Activated T-cell treated with anti-CD3 and anti-CD28 coated beads for 1 hour (primary cell): ENCODE data around the gene CAMTA1.

Source experiments
- DNase-seq: peaks from one replicate; pipeline ENCODE4 v3.0.0-alpha.2; 2020; ENCODE audit warnings: low read depth

The CAMTA1 gene

DNA sequence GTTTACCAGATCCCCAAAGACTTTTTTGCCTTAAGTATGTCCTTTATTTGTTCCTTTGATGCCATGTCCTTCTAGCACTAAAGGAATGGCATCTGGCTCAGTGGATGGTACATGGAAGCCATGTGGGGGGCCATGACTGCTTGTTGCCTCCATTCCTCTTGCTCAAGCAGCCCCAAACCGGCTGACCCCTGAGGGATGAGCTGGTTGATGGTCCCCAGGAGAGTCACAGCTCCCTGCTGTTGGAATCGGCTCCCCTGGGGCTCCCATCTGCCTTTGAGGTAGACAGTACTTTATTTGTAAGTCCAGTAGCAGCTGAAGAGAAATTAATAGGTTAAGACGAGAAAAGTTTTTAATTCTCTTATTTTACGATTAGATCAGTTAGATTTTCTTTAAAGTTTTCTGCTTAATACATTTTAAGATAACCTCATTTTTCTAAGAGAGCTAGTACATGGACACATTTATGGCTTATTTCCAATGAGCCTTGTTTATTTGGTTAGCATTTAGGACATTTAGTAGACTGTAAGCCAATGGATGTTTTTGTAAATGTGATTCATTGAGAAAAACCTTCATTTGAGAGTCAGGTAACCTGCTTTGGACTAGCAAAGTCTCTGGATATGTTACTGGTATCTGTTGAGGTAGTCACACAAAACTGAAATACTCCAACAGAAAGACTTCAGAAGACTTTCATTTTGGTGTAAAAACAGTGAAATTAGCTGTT, 88.2 kb downstream of the CAMTA1 start:
- no peak for DNase-seq

DNA sequence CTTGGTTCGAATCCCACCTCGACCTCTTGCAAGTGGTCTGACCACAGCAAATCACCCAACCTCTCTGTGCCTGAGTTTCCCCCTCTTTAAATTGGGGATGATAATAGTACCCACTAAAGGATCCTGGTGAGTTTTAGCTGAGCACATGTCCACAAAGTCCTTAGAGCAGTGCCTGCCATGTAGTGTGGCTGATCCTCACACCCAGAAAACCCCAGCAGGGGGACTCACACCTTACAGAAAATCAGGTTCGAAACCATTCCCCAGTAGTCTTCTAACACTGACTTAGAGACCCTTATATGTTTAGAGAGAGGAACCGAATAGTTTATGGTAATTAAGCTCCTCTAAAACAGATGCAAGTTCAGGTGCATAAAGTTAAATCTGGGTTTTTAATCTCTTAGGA, 89.0 kb downstream of the CAMTA1 start:
- no peak for DNase-seq

DNA sequence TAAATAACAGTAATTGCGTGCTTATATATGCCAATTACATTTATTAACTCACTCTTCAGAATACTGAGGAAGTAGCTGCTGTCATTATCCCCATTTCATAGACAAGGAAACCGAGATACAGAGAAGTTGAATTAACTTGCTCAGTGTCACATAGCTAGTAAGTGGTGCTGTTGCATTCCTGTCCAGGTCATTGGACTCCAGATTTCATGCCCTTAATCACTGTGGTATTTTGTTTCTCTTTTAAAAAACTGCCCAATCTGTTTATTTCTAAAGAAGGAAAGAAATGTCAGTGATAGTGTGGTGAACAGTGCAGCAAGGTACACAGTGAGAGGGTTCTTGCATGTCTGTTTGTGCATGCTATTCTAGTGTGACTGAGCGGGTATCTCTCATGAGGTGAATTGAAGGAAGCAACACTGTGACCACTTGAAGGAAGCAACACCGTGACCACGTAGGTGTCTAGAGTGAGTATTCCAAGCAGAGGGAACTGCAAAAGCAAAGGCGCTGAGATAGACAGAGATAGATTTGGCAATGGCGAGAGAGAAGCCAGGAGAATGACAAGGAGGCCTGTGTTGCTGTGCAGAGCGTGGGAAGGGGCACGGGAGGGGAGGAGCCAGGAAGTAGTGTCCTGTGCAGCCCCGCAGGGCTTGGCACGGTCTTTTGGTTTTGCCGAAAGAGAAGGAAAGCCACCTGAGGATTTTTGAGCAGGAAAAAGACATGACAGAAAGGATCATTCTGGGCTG, 95.9 kb downstream of the CAMTA1 start:
- no peak for DNase-seq

DNA sequence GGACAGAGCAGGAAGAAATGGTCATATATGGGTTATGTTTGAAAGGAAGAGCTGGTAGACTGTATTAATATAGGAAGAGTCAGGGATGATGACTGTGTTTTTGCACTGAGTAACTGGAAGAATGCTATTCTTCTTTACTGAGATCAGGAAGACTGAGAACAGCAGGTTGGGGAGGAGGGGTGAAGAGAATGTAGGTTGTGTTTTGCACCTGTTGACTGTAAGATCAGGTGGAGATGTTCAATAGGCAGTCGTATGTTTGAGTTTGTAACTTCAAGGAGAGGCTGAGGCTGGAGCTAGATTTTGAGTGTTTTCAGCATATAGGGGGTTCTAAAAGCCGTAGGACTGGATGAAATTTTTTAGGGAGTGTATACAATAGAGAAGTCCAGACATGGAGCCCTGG, 97.2 kb downstream of the CAMTA1 start:
- no peak for DNase-seq

DNA sequence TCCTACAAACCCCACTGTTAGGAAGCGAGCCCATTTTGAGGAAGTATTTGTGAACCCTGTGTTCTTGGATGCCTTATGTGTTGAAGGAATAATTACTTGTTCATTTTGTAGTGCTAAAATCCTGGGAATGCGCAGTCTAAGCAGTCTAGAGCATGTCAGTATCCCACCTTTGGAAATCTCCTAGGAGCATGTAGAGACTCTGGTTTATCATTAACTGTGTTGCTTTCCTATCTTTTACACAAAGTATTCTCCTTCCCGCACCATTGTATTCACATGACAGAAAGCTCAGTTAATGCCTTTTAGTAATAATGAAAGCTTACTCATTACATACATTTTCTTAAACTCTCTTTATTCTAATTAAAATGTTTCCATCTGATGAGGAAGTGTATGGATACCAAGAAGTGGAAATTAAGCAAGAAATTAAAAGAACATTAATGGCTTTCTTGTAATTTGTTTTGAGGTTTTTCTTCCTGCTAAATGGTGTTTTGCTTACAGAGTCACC, 99.4 kb downstream of the CAMTA1 start:
- DNase-seq, result no peak

DNA sequence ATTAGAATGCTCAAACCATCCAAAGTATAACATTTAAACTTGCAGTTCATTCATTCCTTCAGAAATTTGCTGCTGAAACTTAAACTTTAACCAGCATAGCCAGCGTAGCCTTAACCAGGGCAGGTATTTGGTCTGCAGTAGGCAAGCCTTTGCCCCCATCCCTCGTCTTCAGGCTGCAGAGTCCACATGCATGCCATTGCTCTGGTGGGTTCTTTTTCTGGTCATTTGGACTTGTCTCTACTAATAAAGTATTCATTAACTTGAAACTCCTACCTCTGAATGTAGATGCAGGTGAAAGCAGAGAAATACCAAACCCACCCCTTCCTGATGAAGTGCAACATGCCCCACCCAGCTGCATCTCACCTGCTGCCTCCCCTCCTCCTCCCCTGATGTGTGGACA, 100.2 kb downstream of the CAMTA1 start:
- no peak for DNase-seq

DNA sequence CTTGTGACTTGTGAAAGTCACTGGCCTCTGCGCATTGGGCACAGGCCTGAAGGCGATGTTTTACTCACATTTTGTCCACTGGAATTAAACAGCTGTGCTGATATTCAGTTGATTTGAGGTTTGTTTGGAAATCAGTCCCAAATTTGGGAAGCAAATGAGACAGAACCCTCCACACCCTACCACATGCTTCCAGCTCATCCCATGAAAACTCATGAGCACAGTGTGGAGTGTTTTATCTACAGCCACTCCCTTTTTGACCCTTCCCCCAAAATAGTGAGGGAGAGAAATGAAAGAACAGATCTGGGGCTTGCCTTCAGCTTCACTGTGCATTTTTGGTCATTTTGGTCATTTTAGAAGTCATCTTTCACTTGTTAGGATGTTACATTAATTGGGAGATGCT, 101.3 kb downstream of the CAMTA1 start:
- DNase-seq, result no peak

DNA sequence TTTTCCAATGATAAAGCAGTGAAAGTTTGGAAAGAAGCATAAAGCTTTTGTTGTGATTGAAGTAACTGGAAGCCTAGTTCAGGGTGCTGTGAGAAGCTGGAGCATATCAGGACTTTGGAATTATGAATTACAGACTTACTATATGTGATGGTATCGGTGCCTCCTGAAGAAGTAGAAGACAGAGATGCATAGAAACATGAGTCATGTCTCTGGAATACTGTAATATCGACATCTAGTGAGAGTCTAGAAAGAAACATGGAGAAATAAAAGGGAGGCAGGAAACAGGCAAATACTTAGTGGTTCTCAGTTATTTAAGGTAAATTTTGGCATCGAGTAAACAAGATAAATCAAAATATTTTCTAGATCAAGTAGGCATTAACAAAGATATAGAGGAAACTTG, 103.0 kb downstream of the CAMTA1 start:
- no peak for DNase-seq

DNA sequence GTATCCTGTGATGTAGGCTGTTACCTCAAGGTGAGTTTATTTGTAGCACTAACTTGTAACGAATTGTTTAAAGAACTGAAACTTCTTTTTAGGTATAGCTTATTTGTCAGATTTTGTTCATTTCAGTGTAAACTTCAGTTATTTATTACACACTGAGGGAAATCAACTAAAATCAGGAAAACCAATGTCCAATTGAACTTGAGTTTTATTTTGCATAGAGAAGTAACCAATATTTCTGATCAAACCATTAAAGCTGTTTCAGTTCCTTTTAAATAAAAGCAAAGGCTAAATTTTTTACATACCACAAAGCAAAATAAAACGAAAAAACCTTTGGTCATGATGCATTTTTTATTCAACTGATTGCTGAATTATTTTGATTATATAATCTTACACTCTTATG, 103.6 kb downstream of the CAMTA1 start:
- DNase-seq, result no peak

DNA sequence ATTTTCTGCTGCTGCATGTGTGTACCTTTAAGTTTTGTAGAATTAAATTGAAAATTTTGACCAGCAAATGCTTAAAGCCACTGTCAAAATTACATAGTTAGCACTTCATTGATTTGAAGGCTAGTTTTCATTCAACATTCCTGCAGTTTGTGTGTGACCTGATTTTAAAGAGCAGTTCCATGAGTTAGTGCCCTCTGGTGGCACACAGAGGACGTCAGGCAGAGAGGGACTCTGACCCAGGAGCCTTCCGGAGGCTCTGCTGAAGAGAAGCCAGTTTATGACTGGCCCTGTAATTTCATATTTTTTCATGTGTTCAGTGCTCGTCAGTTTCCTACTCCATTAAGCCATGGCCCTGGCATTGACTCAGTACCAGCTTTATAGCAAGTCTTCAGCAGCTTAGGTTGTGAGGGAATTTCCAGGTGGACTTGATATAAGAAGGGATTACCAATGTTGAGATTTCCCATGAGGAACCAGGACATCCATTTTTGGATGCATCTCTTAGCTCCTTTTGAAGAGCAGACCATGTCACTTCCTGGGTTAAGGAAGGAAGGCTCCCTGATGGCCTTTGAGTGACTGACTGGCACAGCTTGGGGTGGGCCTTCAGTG, 104.7 kb downstream of the CAMTA1 start:
- no peak for DNase-seq

DNA sequence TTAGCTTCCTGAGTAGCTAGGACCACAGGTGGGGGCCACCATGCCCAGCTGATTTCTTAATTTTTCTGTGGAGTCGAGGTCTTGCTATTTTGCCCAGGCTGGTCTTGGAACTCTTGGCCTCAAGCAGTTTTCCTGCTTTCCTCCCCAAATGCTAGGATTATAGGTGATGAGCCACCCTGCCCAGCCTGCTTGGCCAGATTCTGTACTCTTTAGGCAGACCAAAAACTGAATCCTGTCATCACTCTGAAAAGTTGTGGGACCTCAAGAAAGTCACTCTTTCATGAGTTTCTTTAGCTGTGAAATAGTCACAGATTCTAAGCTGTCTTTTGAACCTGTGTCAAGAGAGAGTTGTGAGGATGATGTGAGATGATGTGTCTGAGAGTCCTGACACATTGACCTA, 105.4 kb downstream of the CAMTA1 start:
- DNase-seq, result no peak

DNA sequence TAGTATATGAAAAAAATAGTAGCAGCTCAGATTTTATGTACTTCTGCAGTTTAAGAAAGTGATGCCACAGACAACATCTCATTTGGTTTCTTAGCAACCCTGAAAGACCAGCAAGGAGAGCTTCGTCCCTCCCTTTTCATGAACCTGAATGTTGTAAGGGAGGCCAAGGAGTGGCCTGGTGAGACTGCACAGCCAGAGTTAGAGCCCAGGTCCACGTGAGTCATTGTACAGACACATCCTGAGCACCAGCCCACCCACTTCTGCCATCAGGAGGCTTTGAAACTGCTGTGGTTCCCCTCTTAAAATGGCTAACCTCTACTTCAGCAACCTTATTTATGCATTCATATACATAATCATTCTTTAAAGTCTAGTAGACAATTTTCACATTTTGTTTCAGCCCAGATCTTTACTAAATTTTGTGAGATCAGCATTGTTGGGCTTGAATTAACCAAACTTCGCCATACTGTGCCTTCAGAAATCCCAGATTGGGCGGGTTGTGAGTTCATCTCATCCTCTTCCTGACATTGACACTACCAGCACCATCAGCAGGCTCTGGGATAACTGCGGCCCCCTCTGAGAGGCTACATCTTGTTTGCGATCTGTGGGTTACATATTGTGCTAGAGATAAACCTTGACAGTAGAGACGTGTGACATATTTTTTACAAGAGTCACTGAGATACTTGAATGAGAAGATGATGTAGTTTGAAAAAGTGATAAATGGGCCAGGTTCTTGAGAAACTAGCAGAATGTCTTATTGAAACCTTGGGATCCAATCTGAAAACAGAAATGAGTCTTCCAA, 106.7 kb downstream of the CAMTA1 start:
- DNase-seq, result no peak

DNA sequence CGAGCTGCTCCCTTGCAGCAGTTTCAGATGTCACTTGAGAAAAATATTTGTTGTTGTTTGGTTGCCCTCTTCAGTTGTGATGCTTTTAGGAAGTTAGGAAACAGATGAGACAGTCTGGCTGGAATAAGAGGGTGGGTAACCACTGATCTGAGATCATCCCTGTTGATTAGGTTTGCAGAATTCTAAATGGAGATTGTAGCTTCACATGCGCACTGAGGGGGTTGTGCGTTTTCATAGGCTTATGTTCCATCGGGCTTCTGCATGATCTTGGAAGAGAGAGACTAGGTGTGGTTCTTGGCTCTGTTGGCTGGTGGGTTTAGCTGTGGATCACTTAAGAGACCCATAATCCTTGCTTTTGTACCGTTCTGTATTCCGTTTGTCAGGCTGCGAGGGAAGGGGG, 108.1 kb downstream of the CAMTA1 start:
- DNase-seq, result no peak

DNA sequence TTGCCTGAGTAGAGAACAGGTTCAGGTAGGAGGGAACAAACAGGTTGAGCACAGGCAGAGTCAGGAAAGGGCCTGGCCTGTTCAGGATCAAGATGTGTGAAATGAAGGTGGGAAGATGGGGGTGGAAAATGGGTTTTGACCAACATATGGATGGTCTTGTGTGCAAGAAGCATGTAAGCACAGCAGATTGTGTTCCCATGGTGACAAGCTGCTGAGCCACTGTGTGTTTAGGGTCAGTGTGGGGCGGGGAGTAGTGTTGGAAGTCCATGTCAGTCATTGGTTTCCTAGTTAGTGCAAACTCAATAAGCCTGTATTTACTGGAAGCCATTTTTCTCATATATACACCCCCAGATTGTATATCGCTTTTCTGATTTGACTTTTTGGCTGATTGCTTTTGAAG, 111.9 kb downstream of the CAMTA1 start:
- DNase-seq, result no peak

DNA sequence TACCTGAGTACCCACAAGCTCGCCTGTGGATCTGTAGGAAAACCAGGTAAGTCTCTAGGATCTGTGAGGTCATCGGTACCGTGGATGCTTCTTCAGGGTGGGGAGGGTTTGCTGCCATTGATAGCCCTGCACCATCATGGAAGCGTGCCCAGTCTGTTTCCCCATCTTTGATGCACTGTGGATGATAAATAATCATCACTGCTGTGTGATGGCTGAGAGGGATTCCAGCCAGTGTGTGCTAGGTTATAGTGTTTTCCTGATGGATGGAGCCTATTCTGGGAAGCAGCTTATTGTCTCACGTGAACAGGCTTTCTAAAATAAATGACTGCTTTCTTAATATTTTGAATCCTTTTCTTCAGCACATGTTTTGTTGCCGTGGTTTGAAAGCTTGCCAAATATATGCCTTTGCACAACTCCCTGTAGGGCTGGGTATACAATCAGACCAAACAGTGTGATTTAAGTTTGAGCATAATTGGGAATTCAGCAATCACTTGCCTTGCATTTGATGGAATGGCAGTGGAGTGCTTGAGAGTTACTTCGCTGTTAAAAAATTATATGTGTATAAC, 113.8 kb downstream of the CAMTA1 start:
- DNase-seq, result no peak

DNA sequence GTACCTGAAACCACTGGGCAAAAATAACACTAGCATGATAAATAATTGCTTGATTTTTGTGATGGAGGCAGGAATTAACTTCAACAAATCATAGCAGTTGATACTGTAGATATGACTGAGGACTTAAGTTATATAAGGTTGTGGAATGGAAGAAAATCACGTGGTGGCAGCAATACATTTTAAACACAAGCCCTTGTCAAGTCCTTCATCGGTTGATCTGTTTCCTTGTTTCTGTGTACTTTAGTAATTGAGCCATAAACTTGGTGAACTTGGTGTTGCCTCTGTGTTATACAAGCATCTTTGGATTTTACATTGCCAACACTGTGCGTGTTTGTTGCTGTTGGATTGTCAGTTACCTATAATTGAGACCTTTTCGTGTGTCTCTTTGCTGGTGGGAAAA, 114.4 kb downstream of the CAMTA1 start:
- DNase-seq, result no peak

DNA sequence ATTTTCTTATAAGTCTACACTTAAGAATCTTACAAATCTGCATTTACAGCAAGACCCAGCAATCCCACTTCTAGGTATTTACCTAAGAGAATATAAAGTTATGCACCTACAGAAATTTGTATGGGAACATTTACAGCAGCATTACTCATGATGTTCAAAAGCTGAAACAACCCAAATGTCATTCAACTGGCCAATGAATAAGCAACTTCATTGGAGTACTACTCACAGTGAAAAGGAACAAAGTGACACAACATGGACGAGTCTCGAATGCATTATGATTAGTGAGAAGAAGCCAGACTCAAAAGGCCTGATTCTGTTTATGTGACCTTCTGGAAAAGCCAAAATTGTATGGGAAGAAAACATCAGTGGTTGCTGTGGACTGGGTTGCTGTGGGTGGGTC, 116.9 kb downstream of the CAMTA1 start:
- no peak for DNase-seq

DNA sequence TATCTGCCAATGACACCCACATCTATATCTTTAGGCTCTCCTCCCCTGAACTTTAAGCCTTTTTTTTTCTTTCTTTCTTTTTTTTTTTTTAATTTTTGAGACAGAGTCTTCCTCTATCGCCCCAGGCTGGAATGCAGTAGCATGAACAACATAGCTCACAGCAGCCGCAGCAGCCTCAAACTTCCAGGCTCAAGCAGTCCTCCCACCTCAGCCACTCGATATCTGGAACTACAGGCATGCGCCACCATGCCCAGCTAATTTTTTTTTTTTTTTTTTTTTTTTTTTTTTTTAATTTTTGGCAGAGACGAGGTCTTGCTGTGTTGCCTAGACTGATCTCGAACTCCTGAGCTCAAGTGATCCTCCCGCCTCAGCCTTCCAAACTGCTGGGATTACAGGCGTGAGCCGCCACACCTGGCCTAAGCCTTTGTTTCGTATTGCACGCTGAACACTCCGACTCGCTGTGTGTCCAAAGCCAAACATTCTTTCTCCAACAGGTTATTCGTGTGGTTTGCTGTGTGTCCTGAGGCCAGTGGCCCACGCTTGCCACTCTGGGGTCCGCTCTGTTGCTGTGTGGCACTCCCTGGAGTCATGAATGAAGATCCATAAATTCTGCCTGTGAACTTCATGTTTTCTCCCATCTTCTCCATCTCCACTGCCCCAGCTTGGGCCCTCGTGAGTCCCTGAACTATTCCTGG, 119.4 kb downstream of the CAMTA1 start:
- DNase-seq, result no peak

DNA sequence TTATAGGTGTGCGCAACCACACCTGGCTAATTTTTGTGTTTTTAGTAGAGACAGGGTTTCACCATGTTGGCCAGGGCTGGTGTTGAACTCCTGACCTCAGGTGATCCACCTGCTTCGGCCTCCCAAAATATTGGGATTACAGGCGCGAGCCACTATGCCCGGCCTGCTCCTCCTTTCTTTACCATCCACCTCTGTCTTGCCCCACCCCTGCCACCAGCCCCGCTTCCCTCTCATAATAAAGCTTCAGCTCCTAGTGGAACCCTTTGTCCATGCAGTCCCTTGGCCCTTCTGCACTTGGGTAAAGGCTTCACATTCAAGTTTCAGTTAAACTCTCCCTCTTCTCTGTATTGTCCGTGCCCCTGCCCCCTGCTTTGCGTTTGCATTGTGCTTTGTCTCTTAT, 120.1 kb downstream of the CAMTA1 start:
- DNase-seq, result no peak

DNA sequence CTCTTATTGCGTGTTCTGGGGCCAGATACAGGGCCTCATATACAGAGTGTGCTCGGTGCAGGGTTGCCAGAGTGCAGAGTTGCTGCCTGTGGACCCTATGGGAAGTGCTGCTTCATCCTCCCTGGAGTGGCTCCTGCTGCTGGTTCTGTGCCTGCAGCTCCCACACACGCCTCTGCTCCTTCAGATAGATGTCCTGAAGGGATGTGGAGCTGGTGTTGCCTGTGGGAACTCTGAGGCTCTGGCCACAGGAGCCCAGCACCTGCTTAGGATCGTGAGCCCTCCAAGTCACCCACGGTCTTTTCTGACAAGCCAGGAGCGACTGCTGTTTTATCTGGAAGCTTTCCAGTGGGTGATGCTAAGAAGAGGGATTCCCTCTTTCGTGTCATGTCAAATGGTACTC, 120.5 kb downstream of the CAMTA1 start:
- DNase-seq, result no peak

DNA sequence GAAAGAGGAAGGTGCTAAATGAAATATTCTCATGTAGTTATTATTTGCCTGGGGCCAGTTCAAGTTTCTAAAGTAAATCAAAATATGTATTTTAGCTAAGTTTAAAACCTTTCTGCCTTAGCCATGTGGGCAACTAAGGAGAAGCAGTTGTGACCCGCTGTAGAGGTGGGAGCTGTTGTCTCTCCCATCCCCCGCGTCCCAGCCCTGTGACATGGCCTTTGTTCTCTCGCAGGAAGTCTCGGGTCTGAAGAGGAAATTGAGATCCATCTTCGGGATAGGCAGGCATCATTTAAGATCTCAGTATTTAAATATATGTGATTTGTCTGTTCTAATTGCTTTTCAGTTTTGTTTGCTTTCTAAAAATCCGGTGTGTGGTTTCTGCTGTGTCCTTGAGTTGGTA, 121.5 kb downstream of the CAMTA1 start:
- no peak for DNase-seq

DNA sequence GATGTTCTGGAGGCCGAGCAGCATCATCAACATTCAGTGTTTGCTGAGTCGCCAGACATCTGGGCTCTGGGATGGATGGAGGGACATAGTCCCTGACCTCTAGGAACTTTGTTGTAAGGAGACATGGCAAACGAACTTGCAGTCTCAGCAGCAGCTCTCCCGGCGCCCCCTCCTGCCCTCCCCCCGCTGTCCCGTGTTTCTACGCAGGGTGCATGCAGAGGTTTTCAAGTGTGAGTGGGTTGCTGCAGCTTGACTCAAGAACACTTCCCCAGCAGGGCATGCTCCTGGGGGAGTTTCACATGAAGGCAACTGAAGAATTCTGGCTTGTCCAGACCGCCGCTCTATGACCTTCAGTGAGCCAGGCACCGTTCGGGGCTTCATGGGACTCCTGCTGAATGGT, 121.9 kb downstream of the CAMTA1 start:
- no peak for DNase-seq
